ENCODE data around the gene MAPK4.

Gene MAPK4

GRCh38 chr18:50719471-50720324 lies 159.8 kb downstream of the MAPK4 start:
- no peak for DNase-seq (ENCODE audit: low read depth)

GRCh38 chr18:50720325-50720674 lies 160.4 kb downstream of the MAPK4 start:
- DNase-seq (ENCODE audit: low read depth): no peak

- DNase-seq (ENCODE audit: low read depth): no peak
These were observed 161.1 kb downstream of the MAPK4 start for GRCh38 chr18:50721006-50721405.

GRCh38 chr18:50721451-50722120 lies 161.7 kb downstream of the MAPK4 start:
- no peak for DNase-seq (ENCODE audit: low read depth)

GRCh38 chr18:50722311-50722710 lies 162.4 kb downstream of the MAPK4 start:
- no peak for DNase-seq (ENCODE audit: low read depth)

GRCh38 chr18:50724751-50725151 lies 164.9 kb downstream of the MAPK4 start:
- DNase-seq (ENCODE audit: low read depth): no peak

- no peak for DNase-seq (ENCODE audit: low read depth)
These were observed 167.2 kb downstream of the MAPK4 start for GRCh38 chr18:50726960-50727589.

- DNase-seq (ENCODE audit: low read depth): no peak
These were observed 168.0 kb downstream of the MAPK4 start for GRCh38 chr18:50727721-50728471.

GRCh38 chr18:50729376-50729775 lies 169.5 kb downstream of the MAPK4 start:
- no peak for DNase-seq (ENCODE audit: low read depth)

- no peak for DNase-seq (ENCODE audit: low read depth)
These were observed 170.1 kb downstream of the MAPK4 start for GRCh38 chr18:50729986-50730385.

GRCh38 chr18:50734342-50734741 lies 174.5 kb downstream of the MAPK4 start:
- DNase-seq (ENCODE audit: low read depth): no peak

- DNase-seq (ENCODE audit: low read depth): no peak
These were observed 175.0 kb downstream of the MAPK4 start for GRCh38 chr18:50734886-50735285.

- DNase-seq (ENCODE audit: low read depth): no peak
These were observed 177.2 kb downstream of the MAPK4 start for GRCh38 chr18:50737127-50737526.

- no peak for DNase-seq (ENCODE audit: low read depth)
These were observed 178.3 kb downstream of the MAPK4 start for GRCh38 chr18:50738098-50738757.

- no peak for DNase-seq (ENCODE audit: low read depth)
These were observed 183.1 kb downstream of the MAPK4 start for GRCh38 chr18:50742952-50743351.

- no peak for DNase-seq (ENCODE audit: low read depth)
These were observed 184.4 kb downstream of the MAPK4 start for GRCh38 chr18:50744253-50744652.

- no peak for DNase-seq (ENCODE audit: low read depth)
These were observed 186.1 kb downstream of the MAPK4 start for GRCh38 chr18:50745945-50746344.

GRCh38 chr18:50747849-50748242 lies 188.0 kb downstream of the MAPK4 start:
- no peak for DNase-seq (ENCODE audit: low read depth)

- no peak for DNase-seq (ENCODE audit: low read depth)
These were observed 188.6 kb downstream of the MAPK4 start for GRCh38 chr18:50748243-50749229.

- no peak for DNase-seq (ENCODE audit: low read depth)
These were observed 189.5 kb downstream of the MAPK4 start for GRCh38 chr18:50749421-50749820.

GRCh38 chr18:50749945-50750344 lies 190.1 kb downstream of the MAPK4 start:
- no peak for DNase-seq (ENCODE audit: low read depth)
